ENCODE measurements around the gene ZNF608.

- TF ChIP-seq CTCF (conservative IDR thresholded peaks at IDR 0.05; ENCODE audit: low read depth, low read length) = no peak
- TF ChIP-seq EZH2 (IDR thresholded peaks at IDR 0.05; ENCODE audit: borderline replicate concordance, low read depth, low read length, poor library complexity, severe bottlenecking) = no peak
Observed at GRCh38 chr5:124764585-124764984, 18.1 kb upstream of the ZNF608 start.

Data from A673 (cell line).